ENCODE data around the gene RAD51B.

Gene RAD51B

GRCh38 chr14:68331991-68332390 is 512.4 kb downstream of the RAD51B start:
- no peak for DNase-seq (ENCODE audit: low spot score)

GRCh38 chr14:68333262-68333661 is 513.7 kb downstream of the RAD51B start:
- DNase-seq (ENCODE audit: low spot score) = peak; percentile 41

- DNase-seq (ENCODE audit: low spot score) = no peak
These were observed 515.7 kb downstream of the RAD51B start for GRCh38 chr14:68335312-68335711.

- no peak for DNase-seq (ENCODE audit: low spot score)
These were observed 516.6 kb downstream of the RAD51B start for GRCh38 chr14:68336165-68336564.

- DNase-seq (ENCODE audit: low spot score) = peak; percentile 54
These were observed 517.7 kb downstream of the RAD51B start for GRCh38 chr14:68337279-68337678.

GRCh38 chr14:68340262-68340661 is 520.7 kb downstream of the RAD51B start:
- no peak for DNase-seq (ENCODE audit: low spot score)

- no peak for DNase-seq (ENCODE audit: low spot score)
These were observed 522.0 kb downstream of the RAD51B start for GRCh38 chr14:68341411-68342212.

- DNase-seq (ENCODE audit: low spot score) = no peak
These were observed 522.7 kb downstream of the RAD51B start for GRCh38 chr14:68342216-68342763.

GRCh38 chr14:68343534-68344118 is 524.0 kb downstream of the RAD51B start:
- DNase-seq (ENCODE audit: low spot score) = no peak

- no peak for DNase-seq (ENCODE audit: low spot score)
These were observed 526.2 kb downstream of the RAD51B start for GRCh38 chr14:68345738-68346137.

- DNase-seq (ENCODE audit: low spot score) = peak; percentile 62
These were observed 527.2 kb downstream of the RAD51B start for GRCh38 chr14:68346556-68347343.

- no peak for DNase-seq (ENCODE audit: low spot score)
These were observed 530.5 kb downstream of the RAD51B start for GRCh38 chr14:68349900-68350629.

GRCh38 chr14:68355415-68355814 is 535.8 kb downstream of the RAD51B start:
- DNase-seq (ENCODE audit: low spot score) = no peak

- DNase-seq (ENCODE audit: low spot score) = no peak
These were observed 538.2 kb downstream of the RAD51B start for GRCh38 chr14:68357777-68358176.

- DNase-seq (ENCODE audit: low spot score) = no peak
These were observed 538.9 kb downstream of the RAD51B start for GRCh38 chr14:68358500-68358899.

- peak; percentile 51 for DNase-seq (ENCODE audit: low spot score)
These were observed 539.6 kb downstream of the RAD51B start for GRCh38 chr14:68359022-68359836.

- DNase-seq (ENCODE audit: low spot score) = peak; percentile 65
These were observed 540.4 kb downstream of the RAD51B start for GRCh38 chr14:68359837-68360552.

GRCh38 chr14:68361231-68361630 is 541.7 kb downstream of the RAD51B start:
- DNase-seq (ENCODE audit: low spot score) = no peak

- DNase-seq (ENCODE audit: low spot score) = peak; percentile 48
These were observed 543.3 kb downstream of the RAD51B start for GRCh38 chr14:68362846-68363245.

- no peak for DNase-seq (ENCODE audit: low spot score)
These were observed 543.9 kb downstream of the RAD51B start for GRCh38 chr14:68363466-68363842.

Measured in Ammon's horn (tissue), 1 donor.